ENCODE results near the gene IGSF9B. TPM values are rescaled to one million over a fixed set of nuclear protein-coding genes. Genes with fewer than 3 reads are reported as not detected.

Gene IGSF9B
- total RNA-seq, 1 donor from 2014 or later: 2.0 TPM

DNA sequence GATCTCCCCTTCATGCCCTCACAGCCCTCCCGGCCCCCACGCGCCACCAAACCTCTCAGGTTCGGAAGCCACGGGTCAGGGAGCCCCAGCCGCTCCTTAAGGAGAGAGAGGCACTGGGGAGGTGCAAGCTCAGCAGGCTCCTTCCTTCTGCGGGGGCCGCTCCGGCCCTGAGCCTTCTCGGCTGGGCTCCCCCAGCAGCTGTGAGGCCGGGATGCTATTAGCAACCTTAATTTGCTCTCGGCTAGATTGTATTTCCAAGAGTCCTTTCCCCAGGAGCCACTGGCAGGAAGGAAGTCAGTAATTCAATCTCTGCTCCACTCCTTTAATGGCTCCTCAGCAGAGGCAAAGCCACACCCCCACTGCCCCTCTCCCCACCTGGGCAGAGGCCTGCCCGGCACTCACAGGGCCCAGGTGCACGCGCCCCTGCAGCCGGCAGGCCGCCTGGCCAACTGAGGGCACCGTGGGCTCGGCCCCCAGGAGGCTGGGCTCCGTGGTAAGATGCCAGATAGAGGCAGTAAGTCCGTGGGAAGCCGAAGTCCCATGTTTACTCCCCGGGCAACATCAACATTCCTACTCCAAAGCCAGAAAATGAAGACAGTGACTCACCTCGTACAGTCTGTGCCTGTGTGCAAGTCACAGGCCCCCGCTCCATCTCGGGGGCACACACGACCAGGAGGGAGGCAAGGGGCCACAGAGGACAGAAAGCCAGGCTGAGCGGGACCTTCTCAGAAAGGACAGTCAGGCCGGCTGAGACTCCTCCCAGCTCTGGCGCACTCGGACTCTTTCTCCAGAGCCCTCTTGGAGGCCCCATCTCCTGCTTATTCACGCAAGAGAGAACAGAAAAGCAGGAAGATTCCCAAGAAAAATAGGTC, 5.2 kb downstream of the IGSF9B start:
- intact Hi-C loops (cut with micrococcal nuclease): no loop called here
- TF ChIP-seq CTCF (IDR thresholded peaks at IDR 0.05): no peak
- H3K9me3 Mint-ChIP-seq: no peaks in the 10 kb centered on the region
- peaks cover 9% of the 10 kb centered on the region for H3K4me1 Mint-ChIP-seq
- ChIA-PET CTCF (no interaction called here), POLR2A (no interaction called here)
- DNase-seq: no peak
- ATAC-seq (ENCODE audit: low read depth): no peak
- H3K27ac Mint-ChIP-seq: no peak overlapping the region
- no peak overlapping the region for H3K4me3 Mint-ChIP-seq
- H3K36me3 Mint-ChIP-seq (ENCODE audit: low read depth): no peaks in the 10 kb centered on the region
- H3K27me3 Mint-ChIP-seq: peaks cover 68% of the 10 kb centered on the region

- no peak for ATAC-seq (ENCODE audit: low read depth)
- intact Hi-C loops (cut with micrococcal nuclease): no loop called here
- Mint-ChIP-seq H3K27me3 (peaks cover 70% of the 10 kb centered on the region), H3K27ac (no peak overlapping the region), H3K4me3 (no peak overlapping the region), H3K4me1 (peaks cover 9% of the 10 kb centered on the region), H3K36me3 (ENCODE audit: low read depth) (no peaks in the 10 kb centered on the region), H3K9me3 (no peaks in the 10 kb centered on the region)
- DNase-seq: no peak
- ChIA-PET CTCF (no interaction called here), POLR2A (no interaction called here)
- TF ChIP-seq CTCF (IDR thresholded peaks at IDR 0.05): no peak
Measured at GRCh38 chr11:133950874-133951326, 5.9 kb downstream of the IGSF9B start.

GRCh38 chr11:133950421-133950820, 6.3 kb downstream of the IGSF9B start:
- no peaks in the 10 kb centered on the region for H3K9me3 Mint-ChIP-seq
- H3K36me3 Mint-ChIP-seq (ENCODE audit: low read depth): no peaks in the 10 kb centered on the region
- ATAC-seq (ENCODE audit: low read depth): no peak
- no peak for TF ChIP-seq CTCF (IDR thresholded peaks at IDR 0.05)
- intact Hi-C loops (cut with micrococcal nuclease): no loop called here
- H3K4me3 Mint-ChIP-seq: no peak overlapping the region
- peaks cover 68% of the 10 kb centered on the region for H3K27me3 Mint-ChIP-seq
- CTCF ChIA-PET: no interaction called here
- DNase-seq: no peak
- H3K4me1 Mint-ChIP-seq: peaks cover 7% of the 10 kb centered on the region
- POLR2A ChIA-PET: no interaction called here
- H3K27ac Mint-ChIP-seq: no peak overlapping the region

DNA sequence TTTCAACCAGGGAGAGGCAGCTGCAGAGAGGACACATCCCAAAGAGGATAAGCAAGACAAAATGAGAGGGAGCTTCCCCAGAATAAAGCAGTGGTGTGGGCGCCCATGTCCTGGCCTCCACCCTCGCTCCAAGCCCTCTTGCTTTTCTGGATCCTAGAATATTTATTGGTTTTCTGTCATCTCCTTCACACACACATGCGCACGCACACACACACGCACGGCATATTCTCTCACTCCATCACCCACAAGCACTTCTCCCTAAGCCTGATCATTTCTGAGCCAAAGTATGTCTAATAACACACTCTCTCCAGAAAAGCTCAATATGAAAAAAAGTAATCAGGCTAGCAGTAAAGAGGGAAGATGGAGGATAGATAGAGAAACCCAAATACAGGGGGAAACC, 7.6 kb downstream of the IGSF9B start:
- ChIA-PET CTCF (no interaction called here), POLR2A (no interaction called here)
- H3K36me3 Mint-ChIP-seq (ENCODE audit: low read depth): no peaks in the 10 kb centered on the region
- H3K4me3 Mint-ChIP-seq: no peak overlapping the region
- intact Hi-C loops (cut with micrococcal nuclease): no loop called here
- no peak for TF ChIP-seq CTCF (IDR thresholded peaks at IDR 0.05)
- H3K9me3 Mint-ChIP-seq: no peaks in the 10 kb centered on the region
- DNase-seq (no peak), ATAC-seq (ENCODE audit: low read depth) (no peak)
- peaks cover 57% of the 10 kb centered on the region for H3K27me3 Mint-ChIP-seq
- no peaks in the 10 kb centered on the region for H3K4me1 Mint-ChIP-seq
- no peak overlapping the region for H3K27ac Mint-ChIP-seq

DNA sequence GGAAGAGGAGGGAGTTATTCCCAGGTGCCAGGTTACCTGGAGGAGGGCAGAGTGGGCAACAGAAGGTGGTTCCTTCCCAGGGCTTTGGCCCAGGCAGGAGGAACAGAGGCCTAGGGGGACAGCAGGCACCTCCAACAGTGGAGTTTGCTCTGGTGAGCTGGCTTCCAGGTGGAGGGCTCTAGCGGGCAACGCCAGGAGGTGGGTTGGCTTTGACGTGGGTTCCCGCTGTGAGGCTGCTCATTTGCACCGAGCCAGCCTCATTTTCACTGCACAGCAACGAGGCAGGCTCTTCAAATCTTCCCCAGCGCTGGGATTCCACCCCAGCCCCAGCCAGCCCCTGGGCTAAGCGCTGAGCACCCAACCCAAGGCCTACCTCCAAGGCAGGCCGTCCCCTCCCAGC, 8.1 kb downstream of the IGSF9B start:
- ATAC-seq (ENCODE audit: low read depth) (no peak), DNase-seq (no peak)
- Mint-ChIP-seq H3K4me3 (no peak overlapping the region), H3K4me1 (no peaks in the 10 kb centered on the region), H3K27me3 (peaks cover 52% of the 10 kb centered on the region), H3K9me3 (no peaks in the 10 kb centered on the region), H3K27ac (no peak overlapping the region), H3K36me3 (ENCODE audit: low read depth) (no peaks in the 10 kb centered on the region)
- ChIA-PET CTCF (no interaction called here), POLR2A (no interaction called here)
- intact Hi-C loops (cut with micrococcal nuclease): no loop called here
- no peak for TF ChIP-seq CTCF (IDR thresholded peaks at IDR 0.05)
